ENCODE results near the gene SLC49A3.

DNA sequence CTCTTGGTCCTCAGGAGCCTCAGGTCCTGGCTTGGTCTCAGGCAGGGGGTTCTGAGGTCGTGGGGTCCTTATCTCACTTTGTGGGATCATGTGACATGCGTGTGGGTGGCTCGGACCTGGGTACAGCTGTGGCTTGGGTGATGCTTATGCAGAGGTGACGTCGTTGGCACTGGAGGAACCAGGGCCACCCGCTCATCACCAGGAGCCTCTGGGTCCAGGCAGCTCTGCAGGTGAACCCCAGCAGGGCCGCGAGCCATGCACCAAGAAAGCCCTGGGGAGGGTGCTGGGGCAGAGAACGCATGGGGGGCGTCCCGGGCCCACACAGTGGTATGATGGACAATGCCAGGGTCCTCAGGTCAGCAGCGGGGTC lies 23.6 kb downstream of the SLC49A3 start:
- TF ChIP-seq CTCF (IDR thresholded peaks at IDR 0.05) (no peak), EP300 (IDR thresholded peaks at IDR 0.05) (no peak), POLR2A (IDR thresholded peaks at IDR 0.05) (no peak), POLR2AphosphoS5 (IDR thresholded peaks at IDR 0.05) (no peak)
